K562 (cell line): ENCODE measurements around the gene PPP1R9B. TPM values are rescaled to one million over a fixed set of nuclear protein-coding genes. Genes with fewer than 3 reads are reported as not detected.

Experiments used
- ATAC-seq: fragments of 200-7000 bp; cut with Tn5 transposase; 3 replicates; pipeline ENCODE4 v1.9.1; 2020; ENCODE audit warnings: moderate library complexity
- BruUV-seq: library from RNA; stranded (reverse); fragments of 400-500 nt; replicated peaks from 2 replicates; lab custom pipeline; 2021; lab: Mats Ljungman, UMichigan
- CTCF ChIA-PET: fragments of 300-600 bp; formaldehyde crosslinking; extraction: SDS; loops from one replicate; lab custom pipeline; 2021; ENCODE audit warnings: low intra/inter-chr PET ratio; lab: Yijun Ruan, JAX
- POLR2A ChIA-PET: fragments of 300-600, 350-650 bp; sonication (Branson Sonifier 250); formaldehyde crosslinking; extraction: SDS; loops from one replicate; lab custom pipeline; 2021; ENCODE audit warnings: antibody characterized with exemption, inconsistent platforms; lab: Yijun Ruan, JAX
- DNase-seq, 4 experiments: peaks; one replicate each; pipeline versions ENCODE4 v3.0.0 to v3.0.0-alpha.2; 2011 to 2018; ENCODE audit warnings: low spot score in 3 of 4, mixed read lengths in 3 of 4; ENCODE audit errors: extremely low read depth in 1 of 4
- FAIRE-seq: peaks from 2 replicates; lab custom pipeline; 2011; peaks lifted over from hg19 to GRCh38; lab: Jason Lieb, UNC
- H2AFZ ChIP-seq: 2 replicates; pipeline ENCODE4 v1.6.0; 2011; ENCODE audit warnings: low read depth, low read length, control low read depth, inconsistent platforms
- H3K27ac ChIP-seq: fragments of 200-600 bp; 3 replicates; pipeline ENCODE4 v1.8.0; 2011; ENCODE audit warnings: low read depth, mild to moderate bottlenecking, control low read depth, inconsistent platforms, low read length, moderate library complexity, mixed read lengths; ENCODE audit errors: extremely low read depth
- H3K27me3 ChIP-seq, 2 experiments: fragments of 300-600 bp in 1 of 2; 2 replicates in 1 of 2; 3 replicates in 1 of 2; pipeline versions ENCODE4 v1.6.0 to v1.8.0; 2011; ENCODE audit warnings: inconsistent platforms in 2 of 2, low read length in 2 of 2, mild to moderate bottlenecking in 1 of 2, mixed read lengths in 1 of 2, moderate library complexity in 1 of 2; ENCODE audit not compliant: control insufficient read depth in 2 of 2, insufficient read depth in 2 of 2
- H3K36me3 ChIP-seq: fragments of 300-600 bp; 3 replicates; pipeline ENCODE4 v1.8.0; 2011; ENCODE audit warnings: mild to moderate bottlenecking, low read length, inconsistent platforms; ENCODE audit not compliant: control insufficient read depth, insufficient read depth
- H3K4me1 ChIP-seq, 2 experiments: fragments of 200-600 bp in 1 of 2; replicated peaks in 1 of 2; 2 replicates in 1 of 2; 3 replicates in 1 of 2; pipeline versions ENCODE4 v1.5.1 to v1.8.0; 2011; ENCODE audit warnings: inconsistent platforms in 2 of 2, low read length in 2 of 2, mild to moderate bottlenecking in 1 of 2, mixed read lengths in 1 of 2, moderate library complexity in 1 of 2; ENCODE audit not compliant: control insufficient read depth in 2 of 2, insufficient read depth in 2 of 2
- H3K4me2 ChIP-seq: 2 replicates; pipeline ENCODE4 v1.6.1; 2011; ENCODE audit warnings: low read length, control low read depth, inconsistent platforms, mixed read lengths; ENCODE audit not compliant: insufficient read depth
- H3K4me3 ChIP-seq: fragments of 200-600 bp; sonication (generic), shearing (Covaris generic); 2 replicates; pipeline ENCODE4 v1.5.1; 2016; ENCODE audit warnings: control low read depth, inconsistent platforms
- H3K79me2 ChIP-seq: fragments of 200-600 bp; 3 replicates; pipeline ENCODE4 v1.8.0; 2011; ENCODE audit warnings: low read length, inconsistent platforms; ENCODE audit not compliant: control insufficient read depth, insufficient read depth
- H3K9ac ChIP-seq, 2 experiments: 2 replicates each; pipeline versions ENCODE4 v1.6.0 to v1.6.1; 2011; ENCODE audit warnings: low read depth in 2 of 2, low read length in 2 of 2, control low read depth in 1 of 2, inconsistent platforms in 1 of 2, mild to moderate bottlenecking in 1 of 2, mixed read lengths in 1 of 2; ENCODE audit not compliant: insufficient read depth in 1 of 2
- H3K9me1 ChIP-seq: one replicate; pipeline ENCODE4 v1.6.0; 2011; ENCODE audit warnings: inconsistent platforms, mild to moderate bottlenecking, low read length, moderate library complexity; ENCODE audit not compliant: control insufficient read depth, insufficient read depth
- H3K9me3 ChIP-seq: replicated peaks from 2 replicates; pipeline ENCODE4 v1.5.1; 2011; ENCODE audit warnings: low read depth, low read length, inconsistent platforms; ENCODE audit not compliant: control insufficient read depth, insufficient read depth
- H4K20me1 ChIP-seq: replicated peaks from 2 replicates; pipeline ENCODE4 v1.6.1; 2011; ENCODE audit warnings: low read length, inconsistent platforms, mixed read lengths; ENCODE audit not compliant: control insufficient read depth, insufficient read depth
- ELK1 ChIP-seq: sonication (generic); formaldehyde crosslinking; IDR thresholded peaks from 2 replicates; pipeline ENCODE4 v1.8.1; 2022; ENCODE audit warnings: missing genetic modification reagents
- ETS2 ChIP-seq: IDR thresholded peaks from 2 replicates; pipeline ENCODE4 v1.6.1; 2016; ENCODE audit warnings: borderline replicate concordance, missing genetic modification characterization, mild to moderate bottlenecking, moderate library complexity, missing compliant biosample characterization; ENCODE audit not compliant: poor library complexity, severe bottlenecking
- SLC30A9 ChIP-seq: fragments of 250-450 bp; sonication (Bioruptor Pico); IDR thresholded peaks from 2 replicates; pipeline ENCODE4 v1.8.0; 2022; ENCODE audit warnings: mild to moderate bottlenecking, moderate library complexity
- ZNF507 ChIP-seq: conservative IDR thresholded peaks from 2 replicates; pipeline ENCODE4 v1.6.1; 2017; ENCODE audit warnings: missing genetic modification characterization, missing compliant biosample characterization
- WGBS: fragments of 100-300 bp; shearing (Covaris generic); methylation state at CpG from one replicate; pipeline ENCODE4 v1.1.6; 2016; ENCODE audit warnings: low coverage, mixed read lengths; ENCODE audit not compliant: insufficient coverage; ENCODE audit errors: missing lambda C conversion rate; 5-methylcytosine and 5-hydroxymethylcytosine counted together
- in situ Hi-C: fragments of 300-500 bp; cut with MboI; formaldehyde crosslinking; loops from 4 replicates; pipeline ENCODE4 v1.15.0; 2018; ENCODE audit warnings: inconsistent platforms, mixed read lengths
- intact Hi-C: fragments of 100-400 bp; cut with micrococcal nuclease; formaldehyde crosslinking; loops from 2 replicates; pipeline ENCODE4 v1.14.2; 2022
- polyA plus RNA-seq, 8 experiments: library from polyadenylated mRNA; depleted of rRNA in 4 of 8; stranded (reverse) in 5 of 8; unstranded in 3 of 8; fragments of >200 nt; fragmentation: Nextera tagmentation in 2 of 8; fragmentation: Illumina TruSeq in 1 of 8; extraction: Ambion mirVana in 2 of 8; extraction: Trizol in 1 of 8; gene quantifications; 2 replicates each; pipeline versions ENCODE4 v1.2.1 to v1.2.3, GENCODE V29; 2011 to 2014; ENCODE audit warnings: inconsistent platforms in 1 of 8, missing spikeins in 1 of 8
- total RNA-seq, 7 experiments: library from RNA; depleted of rRNA in 6 of 7; stranded (reverse); fragments of >200 nt in 6 of 7; fragmentation: Illumina TruSeq in 2 of 7; extraction: Trizol in 2 of 7; gene quantifications; 2 replicates each; pipeline versions ENCODE4 v1.2.1 to v1.2.3, GENCODE V29; 2011 to 2021; ENCODE audit warnings: low replicate concordance in 1 of 7
- TF ChIP-seq, protein P1 (sequence below): sonication (generic); formaldehyde crosslinking; IDR thresholded peaks from 2 replicates; pipeline ENCODE4 v1.8.1; 2023; ENCODE audit warnings: mild to moderate bottlenecking, missing genetic modification reagents, moderate library complexity

PPP1R9B gene
- total and polyA plus RNA-seq, 9 of the 15 experiments (the other 6 are each of a cell fraction or from before 2014, with no cell fraction given), result 0.10 to 63.5 (median 24.7) TPM

- WGBS, result 85% methylated on average over 3 of the region's 10 CpGs
- no peak for ATAC-seq
- H3K27ac ChIP-seq, result no peak overlapping the region; the same call in 2 of the 3 replicates
- H3K9me1 ChIP-seq, result peaks cover 14% of the 10 kb centered on the region
- H3K4me3 ChIP-seq, result no peak overlapping the region
- in situ Hi-C loops (no loop called here), intact Hi-C loops (no loop called here)
- peaks cover 14% of the 10 kb centered on the region for H4K20me1 ChIP-seq
- peak overlapping the region; percentile 80 for H3K4me2 ChIP-seq
- no peak for TF ChIP-seq ELK1 (CRISPR knock-in tag)
- no peak for TF ChIP-seq ETS2
- TF ChIP-seq ZNF507 (tag), result no peak
- TF ChIP-seq, protein P1, sequence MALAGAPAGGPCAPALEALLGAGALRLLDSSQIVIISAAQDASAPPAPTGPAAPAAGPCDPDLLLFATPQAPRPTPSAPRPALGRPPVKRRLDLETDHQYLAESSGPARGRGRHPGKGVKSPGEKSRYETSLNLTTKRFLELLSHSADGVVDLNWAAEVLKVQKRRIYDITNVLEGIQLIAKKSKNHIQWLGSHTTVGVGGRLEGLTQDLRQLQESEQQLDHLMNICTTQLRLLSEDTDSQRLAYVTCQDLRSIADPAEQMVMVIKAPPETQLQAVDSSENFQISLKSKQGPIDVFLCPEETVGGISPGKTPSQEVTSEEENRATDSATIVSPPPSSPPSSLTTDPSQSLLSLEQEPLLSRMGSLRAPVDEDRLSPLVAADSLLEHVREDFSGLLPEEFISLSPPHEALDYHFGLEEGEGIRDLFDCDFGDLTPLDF (CRISPR knock-in tag), result no peak
- TF ChIP-seq SLC30A9 (CRISPR knock-in tag), result no peak
- no peaks in the 10 kb centered on the region for H3K9me3 ChIP-seq
- H3K27me3 ChIP-seq, result no peaks in the 10 kb centered on the region
- DNase-seq, result no peak
- no TSS peak for BruUV-seq
- ChIA-PET CTCF (no interaction called here), POLR2A (interaction anchor here (2.0 kb wide), 1 partner anchor 14 kb away, joined by 6 read pairs; no protein-coding TSS in a partner anchor)
- no peak for FAIRE-seq
- H3K36me3 ChIP-seq, result peaks cover 66% of the 10 kb centered on the region
- peaks cover 88% of the 10 kb centered on the region for H3K79me2 ChIP-seq
- H2AFZ ChIP-seq, result no peak overlapping the region
- H3K9ac ChIP-seq, result peak overlapping the region; percentile 8 to 97; a peak in 3 of 4 replicates
- H3K4me1 ChIP-seq, result peaks cover 20 to 68% of the 10 kb centered on the region in 2 experiments; a peak in 4 of 5 replicates
Observed at GRCh38 chr17:50146230-50146926, 4.1 kb downstream of the PPP1R9B start.
